Frontal cortex (tissue), 4 donors: Measurements from ENCODE around the gene FUCA1. TPM values are rescaled to one million over a fixed set of nuclear protein-coding genes. Genes with fewer than 3 reads are reported as not detected.
A peak's percentile ranks its signal among the peaks of the same experiment; 100 is the strongest.
"Not testable (repeated sequence)": the region's sequence is repeated elsewhere in the genome, so short reads cannot be mapped to it uniquely, and the experiment has no call there.

ENCODE experiments used
- DNase-seq, 2 donors: peaks; one replicate each; pipeline ENCODE4 v3.0.0; 2012; ENCODE audit warnings: low spot score in 2 of 2
- FAIRE-seq: peaks from 2 replicates; lab custom pipeline; 2012; peaks lifted over from hg19 to GRCh38; lab: Jason Lieb, UNC
- total RNA-seq: library from RNA; depleted of rRNA; stranded (reverse); fragments of >200 nt; gene quantifications from one replicate; pipeline ENCODE4 v1.2.3, GENCODE V29; 2014
- donor health status: control.
- donor health status: control.
- donor health status: control.

Gene FUCA1
- total RNA-seq, 1 donor from 2014 or later = 21.6 TPM

GRCh38 chr1:23806280-23806679 lies 61.8 kb downstream of the FUCA1 start:
- FAIRE-seq (no peak), DNase-seq (no peak)

GRCh38 chr1:23805025-23805424 lies 63.1 kb downstream of the FUCA1 start:
- FAIRE-seq (no peak), DNase-seq (no peak)

GRCh38 chr1:23804183-23804835 lies 63.8 kb downstream of the FUCA1 start:
- no peak for FAIRE-seq
- no peak for DNase-seq

GRCh38 chr1:23803674-23804073 lies 64.4 kb downstream of the FUCA1 start:
- FAIRE-seq (no peak), DNase-seq (no peak)

GRCh38 chr1:23802809-23803342 lies 65.2 kb downstream of the FUCA1 start:
- not testable (repeated sequence) for DNase-seq, FAIRE-seq

- FAIRE-seq (no peak), DNase-seq (no peak)
These were observed 66.2 kb downstream of the FUCA1 start for GRCh38 chr1:23801876-23802275.

GRCh38 chr1:23801338-23801748 lies 66.7 kb downstream of the FUCA1 start:
- FAIRE-seq (no peak), DNase-seq (no peak)

GRCh38 chr1:23800400-23801337 lies 67.4 kb downstream of the FUCA1 start, which contains the start of gene GALE:
GALE (minus strand) TSS chr1:23800754; CDS start chr1:23799007, 1,747 bp downstream.
- FAIRE-seq = no peak
- peak; percentile 99 to 100 for DNase-seq

- no peak for FAIRE-seq
- peak; percentile 47 to 70 for DNase-seq
These were observed 68.3 kb downstream of the FUCA1 start for GRCh38 chr1:23799570-23800399.

- DNase-seq (no peak), FAIRE-seq (no peak)
These were observed 68.9 kb downstream of the FUCA1 start for GRCh38 chr1:23799255-23799569.

GRCh38 chr1:23798662-23799142 lies 69.4 kb downstream of the FUCA1 start:
- DNase-seq (no peak), FAIRE-seq (no peak)

GRCh38 chr1:23797478-23798448 lies 70.3 kb downstream of the FUCA1 start:
- no peak for DNase-seq
- no peak for FAIRE-seq

- FAIRE-seq (no peak), DNase-seq (no peak)
These were observed 71.4 kb downstream of the FUCA1 start for GRCh38 chr1:23796466-23797271.

GRCh38 chr1:23795676-23796465 lies 72.2 kb downstream of the FUCA1 start:
- no peak for FAIRE-seq
- no peak for DNase-seq
